ENCODE results near the gene KHDRBS2.

DNA sequence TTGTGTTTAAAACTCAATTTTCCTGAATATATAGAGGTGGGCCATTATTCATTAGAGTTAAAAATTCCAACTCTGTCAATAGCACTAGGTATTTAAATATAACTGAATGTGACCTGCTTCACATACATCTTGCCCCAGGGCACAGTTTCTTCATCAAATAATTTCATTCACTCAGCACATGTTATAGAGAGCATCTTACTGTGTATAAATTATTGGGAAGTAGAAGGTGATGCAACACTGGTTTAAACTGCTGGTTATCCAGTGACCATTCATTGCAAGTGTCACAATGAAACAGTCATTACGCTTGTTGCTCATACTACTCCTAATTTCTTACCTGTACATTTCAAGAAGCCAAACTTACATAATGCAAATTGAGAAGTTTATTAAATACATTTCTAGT, 93.4 kb downstream of the KHDRBS2 start:
- TF ChIP-seq, protein P1, sequence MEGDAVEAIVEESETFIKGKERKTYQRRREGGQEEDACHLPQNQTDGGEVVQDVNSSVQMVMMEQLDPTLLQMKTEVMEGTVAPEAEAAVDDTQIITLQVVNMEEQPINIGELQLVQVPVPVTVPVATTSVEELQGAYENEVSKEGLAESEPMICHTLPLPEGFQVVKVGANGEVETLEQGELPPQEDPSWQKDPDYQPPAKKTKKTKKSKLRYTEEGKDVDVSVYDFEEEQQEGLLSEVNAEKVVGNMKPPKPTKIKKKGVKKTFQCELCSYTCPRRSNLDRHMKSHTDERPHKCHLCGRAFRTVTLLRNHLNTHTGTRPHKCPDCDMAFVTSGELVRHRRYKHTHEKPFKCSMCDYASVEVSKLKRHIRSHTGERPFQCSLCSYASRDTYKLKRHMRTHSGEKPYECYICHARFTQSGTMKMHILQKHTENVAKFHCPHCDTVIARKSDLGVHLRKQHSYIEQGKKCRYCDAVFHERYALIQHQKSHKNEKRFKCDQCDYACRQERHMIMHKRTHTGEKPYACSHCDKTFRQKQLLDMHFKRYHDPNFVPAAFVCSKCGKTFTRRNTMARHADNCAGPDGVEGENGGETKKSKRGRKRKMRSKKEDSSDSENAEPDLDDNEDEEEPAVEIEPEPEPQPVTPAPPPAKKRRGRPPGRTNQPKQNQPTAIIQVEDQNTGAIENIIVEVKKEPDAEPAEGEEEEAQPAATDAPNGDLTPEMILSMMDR (conservative IDR thresholded peaks at IDR 0.05; ENCODE audit: low read length), result no peak
- TF ChIP-seq EZH2phosphoT487 (IDR thresholded peaks at IDR 0.05; ENCODE audit: borderline replicate concordance), result no peak
